Amniotic epithelial cell (primary cell): ENCODE results near the gene CHCHD5.
A peak's percentile ranks its signal among the peaks of the same experiment; 100 is the strongest.

Experiments used
- DNase-seq: peaks from one replicate; pipeline ENCODE4 v3.0.0-alpha.2; 2010; ENCODE audit warnings: low read depth

CHCHD5 gene

DNA sequence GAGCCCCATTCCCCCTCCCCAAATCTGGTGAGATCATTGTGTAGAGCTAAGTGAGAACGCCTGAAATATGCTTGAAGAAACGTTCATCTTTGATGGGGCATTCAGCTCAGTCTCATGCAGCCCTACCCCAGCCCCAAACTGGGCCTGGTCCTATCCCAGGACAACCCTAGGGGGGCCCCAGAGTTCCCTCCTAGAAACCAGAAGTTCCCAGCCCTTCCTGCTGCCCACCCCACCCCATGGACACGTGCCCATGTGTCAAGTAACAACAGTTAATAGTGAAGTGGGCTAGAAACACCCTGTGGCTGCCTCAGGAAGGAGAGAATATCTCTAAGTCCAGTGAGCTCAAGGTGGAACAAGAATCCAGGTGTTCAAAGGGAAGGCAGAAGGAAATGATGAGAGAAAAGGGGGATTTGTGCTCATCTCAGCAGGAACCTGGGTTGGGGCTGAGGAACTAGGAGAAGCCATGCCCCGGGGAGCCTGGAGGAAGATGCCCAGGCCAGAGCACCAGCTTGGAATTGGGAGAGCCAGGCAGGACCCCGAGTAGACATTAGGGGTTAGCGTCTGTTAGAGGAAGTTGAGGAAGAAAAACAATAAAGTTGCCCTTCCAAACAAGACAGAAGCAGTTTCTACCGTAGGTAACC, 41.2 kb downstream of the CHCHD5 start:
- DNase-seq = no peak

DNA sequence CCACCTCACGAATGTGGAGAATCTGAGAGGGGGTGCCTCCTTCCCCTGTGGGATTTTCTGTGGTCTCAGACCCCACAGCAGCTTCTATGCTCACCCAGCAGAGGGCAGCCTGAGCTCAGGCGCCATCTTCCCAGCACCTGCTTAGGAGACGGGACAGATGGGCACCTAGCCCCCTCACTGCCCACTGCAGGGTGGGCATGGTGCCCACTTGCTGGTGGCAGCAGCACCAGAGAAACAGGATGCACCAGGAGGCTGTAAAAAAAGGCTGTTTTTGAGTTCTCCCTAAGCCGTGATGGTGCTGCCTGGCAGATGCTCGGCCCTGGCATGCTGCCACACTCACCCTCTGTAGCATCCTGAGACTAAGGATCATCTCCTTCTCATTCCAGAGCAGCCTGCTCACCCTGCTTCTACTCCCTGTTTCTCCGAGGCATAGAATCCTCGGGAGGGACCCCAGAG, 42.2 kb downstream of the CHCHD5 start:
- peak; percentile 76 for DNase-seq

- peak; percentile 98 for DNase-seq
These were observed 42.9 kb downstream of the CHCHD5 start for GRCh38 chr2:112627060-112628040.

DNA sequence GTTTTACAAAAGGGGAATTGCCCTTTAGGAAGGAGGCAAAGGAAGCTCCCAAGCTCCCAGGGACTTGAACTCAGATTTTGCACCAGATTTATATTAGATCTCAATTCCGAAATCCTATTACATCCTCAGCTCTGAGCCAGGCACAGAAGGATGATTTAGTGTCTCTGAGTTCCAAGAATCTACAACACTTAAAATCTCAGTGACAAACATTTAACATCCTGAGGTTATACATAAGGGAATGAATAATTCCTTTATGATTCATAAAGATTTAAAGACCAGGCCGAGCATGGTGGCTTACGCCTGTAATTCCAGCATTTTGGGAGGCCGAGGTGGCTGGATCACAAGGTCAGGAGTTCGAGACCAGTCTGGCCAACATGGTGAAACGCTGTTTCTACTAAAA, 44.8 kb downstream of the CHCHD5 start:
- peak; percentile 23 for DNase-seq

- no peak for DNase-seq
These were observed 45.4 kb downstream of the CHCHD5 start for GRCh38 chr2:112629823-112630222.

GRCh38 chr2:112630268-112630667, 45.9 kb downstream of the CHCHD5 start:
- no peak for DNase-seq

DNA sequence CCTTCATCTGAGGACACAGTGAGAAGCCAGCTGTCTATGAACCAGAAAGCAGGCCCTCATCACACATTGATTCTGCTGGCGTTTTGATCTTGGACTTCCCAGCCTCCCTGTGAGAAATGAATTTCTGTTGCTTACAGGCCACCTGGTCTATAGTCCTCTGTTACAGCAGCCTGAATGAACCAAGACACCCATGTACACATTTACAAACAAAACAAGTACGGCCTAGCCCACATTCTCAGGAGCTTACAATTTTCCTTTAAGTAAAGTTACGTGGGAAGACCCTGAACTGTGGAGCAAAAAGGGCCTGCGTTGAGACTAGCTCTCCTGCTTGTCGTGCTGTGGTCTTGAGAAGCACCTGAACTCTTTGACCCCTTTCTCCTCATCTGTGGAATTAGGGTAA, 49.3 kb downstream of the CHCHD5 start:
- no peak for DNase-seq

- no peak for DNase-seq
These were observed 49.9 kb downstream of the CHCHD5 start for GRCh38 chr2:112634153-112634873.

DNA sequence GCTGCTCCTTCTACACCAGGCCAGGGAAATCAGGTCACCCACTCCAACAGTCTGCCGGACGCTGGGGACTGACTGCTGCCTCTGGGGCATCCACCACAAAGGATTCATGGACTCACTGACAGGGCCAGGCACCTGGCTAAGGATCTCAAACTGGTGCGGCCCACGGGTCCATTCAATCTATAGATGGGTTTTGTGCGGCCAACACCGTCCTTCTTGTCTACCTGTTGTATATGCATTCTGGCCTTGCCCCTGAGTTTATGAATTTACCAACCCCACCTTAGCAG, 50.4 kb downstream of the CHCHD5 start:
- DNase-seq = no peak

- no peak for DNase-seq
These were observed 52.3 kb downstream of the CHCHD5 start for GRCh38 chr2:112636605-112637288.

DNA sequence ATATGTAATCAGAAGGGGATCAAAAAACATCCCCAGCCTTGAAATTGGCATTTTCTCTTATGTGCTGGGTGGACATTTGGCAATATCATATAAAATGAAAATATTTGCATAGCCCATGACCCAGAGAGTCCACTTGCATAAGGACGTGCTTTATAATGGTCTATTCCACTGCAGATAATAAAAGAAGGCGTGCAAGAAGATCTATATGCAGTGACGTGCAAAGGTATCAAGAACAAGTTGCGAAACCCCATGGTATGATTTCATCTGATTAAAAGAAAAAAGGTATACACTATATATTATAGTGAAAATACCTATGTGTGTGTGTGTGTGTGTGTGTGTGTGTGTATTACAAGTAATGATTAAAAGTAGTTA, 52.9 kb downstream of the CHCHD5 start:
- DNase-seq = no peak
